ENCODE measurements around the gene TMEM203. TPM values are rescaled to one million over a fixed set of nuclear protein-coding genes. Genes with fewer than 3 reads are reported as not detected.
A peak's percentile ranks its signal among the peaks of the same experiment; 100 is the strongest.

TMEM203 gene
- total RNA-seq, 2 donors from 2014 or later = 15.3 to 27.1 TPM

- H3K9me3 Mint-ChIP-seq = no peaks in the 10 kb centered on the region
- H3K27ac Mint-ChIP-seq = no peak overlapping the region
- no peak for DNase-seq (ENCODE audit: low spot score in 2 of 2)
- ATAC-seq = no peak
- peaks cover 0 to 4% of the 10 kb centered on the region in 2 donors for H3K36me3 Mint-ChIP-seq
Measured at GRCh38 chr9:137234055-137234697, 28.7 kb upstream of the TMEM203 start.

- DNase-seq (ENCODE audit: low spot score in 2 of 2) (no peak), ATAC-seq (no peak)
- Mint-ChIP-seq H3K9me3 (no peaks in the 10 kb centered on the region), H3K27ac (no peak overlapping the region), H3K36me3 (no peaks in the 10 kb centered on the region)
Measured at GRCh38 chr9:137233143-137233980, 27.9 kb upstream of the TMEM203 start.

GRCh38 chr9:137232510-137232909 lies 27.1 kb upstream of the TMEM203 start:
- H3K9me3 Mint-ChIP-seq = no peaks in the 10 kb centered on the region
- DNase-seq (ENCODE audit: low spot score in 2 of 2) = no peak
- H3K27ac Mint-ChIP-seq = no peak overlapping the region
- H3K36me3 Mint-ChIP-seq = no peaks in the 10 kb centered on the region
- no peak for ATAC-seq

DNA sequence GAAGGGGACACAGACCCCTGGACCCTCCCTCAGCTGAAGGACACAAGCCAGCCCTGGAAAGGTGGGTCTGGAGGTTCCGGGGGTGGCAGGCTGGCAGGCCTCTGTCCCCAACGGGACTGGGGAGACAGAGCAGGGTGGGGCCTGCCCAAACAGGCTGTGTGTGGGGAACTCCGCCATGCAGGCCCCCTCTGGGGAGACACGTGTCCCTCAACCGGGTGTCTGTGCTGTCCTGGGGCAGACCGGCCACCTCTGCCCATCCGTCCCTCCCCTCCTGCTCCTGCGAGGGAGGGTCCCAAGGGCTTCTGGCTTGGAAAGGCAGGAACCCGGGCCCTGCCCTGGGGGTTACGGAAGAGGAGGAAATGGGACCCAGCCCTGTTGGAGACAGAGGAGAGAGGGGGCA lies 26.7 kb upstream of the TMEM203 start:
- H3K36me3 Mint-ChIP-seq = no peaks in the 10 kb centered on the region
- no peak for DNase-seq (ENCODE audit: low spot score in 2 of 2)
- H3K9me3 Mint-ChIP-seq = no peaks in the 10 kb centered on the region
- no peak for ATAC-seq
- no peak overlapping the region for H3K27ac Mint-ChIP-seq

DNA sequence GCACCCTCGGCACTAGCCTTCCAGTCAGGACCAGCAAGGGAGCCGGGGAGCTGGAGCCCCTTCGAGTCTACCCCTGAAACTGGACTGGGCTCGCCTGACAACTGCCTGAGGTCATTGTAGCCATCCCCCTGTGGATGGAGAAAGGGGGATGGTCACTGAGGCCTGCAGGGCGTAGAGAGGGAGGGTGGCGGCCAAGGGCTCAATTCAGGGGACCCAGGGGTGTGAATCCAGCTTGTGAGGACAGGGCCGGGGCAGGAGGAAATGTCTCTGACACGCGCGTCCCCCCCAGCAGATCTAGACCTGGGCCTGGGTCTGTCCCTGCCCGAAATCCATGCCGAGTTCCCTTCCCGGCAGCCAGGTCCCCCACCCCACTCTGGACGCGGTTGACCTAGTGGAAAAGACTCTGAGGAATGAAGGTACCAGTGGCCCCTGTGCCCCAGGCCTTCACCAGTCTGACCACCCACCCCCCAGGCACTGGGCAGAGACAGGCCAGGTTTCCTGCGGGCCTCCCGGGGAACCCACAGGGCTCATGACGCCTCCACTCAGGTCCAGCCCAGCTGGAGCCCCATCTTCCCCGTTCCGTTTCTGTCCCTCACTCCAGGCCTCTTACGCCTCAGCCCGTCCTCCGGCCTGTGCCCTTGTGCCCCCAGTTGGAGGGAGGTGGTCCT lies 26.1 kb upstream of the TMEM203 start:
- ATAC-seq (no peak), DNase-seq (ENCODE audit: low spot score in 2 of 2) (no peak)
- H3K36me3 Mint-ChIP-seq = no peaks in the 10 kb centered on the region
- H3K27ac Mint-ChIP-seq = no peak overlapping the region
- H3K9me3 Mint-ChIP-seq = no peaks in the 10 kb centered on the region

DNA sequence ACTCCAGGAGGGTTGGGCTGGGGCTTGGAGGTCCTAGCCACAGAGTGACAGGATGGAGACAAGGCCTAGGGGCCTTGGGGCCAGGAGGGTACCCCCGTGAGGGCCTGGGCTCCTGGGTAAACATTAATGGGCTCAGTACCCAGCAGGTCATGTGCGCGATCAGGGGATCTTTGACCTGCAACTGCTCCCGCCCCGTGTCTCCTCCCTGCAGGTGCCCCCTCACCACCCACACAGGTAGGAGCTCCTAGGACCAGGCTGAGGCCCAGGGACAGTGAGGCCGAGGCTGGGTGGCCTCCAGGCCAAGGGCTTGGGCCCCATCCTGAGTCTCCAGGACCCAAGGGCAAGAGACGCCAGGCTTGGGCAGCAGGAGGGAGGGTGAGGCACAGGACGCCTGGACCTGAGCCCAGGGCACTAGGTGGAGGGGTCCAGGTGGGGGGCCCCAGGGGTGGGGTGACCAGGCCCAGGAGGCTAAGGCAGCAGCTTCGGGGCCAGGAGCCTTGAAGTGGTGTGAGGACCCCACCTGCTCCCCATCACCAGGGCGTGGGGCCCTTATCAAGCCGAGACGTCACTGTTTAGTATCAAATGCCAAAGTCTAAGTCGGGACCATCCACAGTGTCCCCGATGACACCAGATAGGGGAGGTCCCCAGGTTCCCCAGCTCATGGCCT lies 25.4 kb upstream of the TMEM203 start, which contains the start of gene SLC34A3:
Gene SLC34A3 (plus strand): TSS at position 197 of the 667 bp plus-strand sequence. CDS start 802 bp downstream, outside the sequence.
- no peak for ATAC-seq
- no peak for DNase-seq (ENCODE audit: low spot score in 2 of 2)
- H3K27ac Mint-ChIP-seq = no peak within 1 kb of the TSS
- no peaks in the 10 kb centered on the region for H3K9me3 Mint-ChIP-seq
- H3K36me3 Mint-ChIP-seq = no peaks in the 10 kb centered on the region

- DNase-seq (ENCODE audit: low spot score in 2 of 2) (no peak), ATAC-seq (no peak)
- Mint-ChIP-seq H3K36me3 (no peaks in the 10 kb centered on the region), H3K27ac (no peak overlapping the region), H3K9me3 (no peaks in the 10 kb centered on the region)
Measured at GRCh38 chr9:137229903-137230704, 24.7 kb upstream of the TMEM203 start.

- ATAC-seq (no peak), DNase-seq (ENCODE audit: low spot score in 2 of 2) (no peak)
- no peak overlapping the region for H3K27ac Mint-ChIP-seq
- no peaks in the 10 kb centered on the region for H3K9me3 Mint-ChIP-seq
- H3K36me3 Mint-ChIP-seq = no peaks in the 10 kb centered on the region
Measured at GRCh38 chr9:137228968-137229896, 23.8 kb upstream of the TMEM203 start.

- H3K9me3 Mint-ChIP-seq = no peaks in the 10 kb centered on the region
- no peak for DNase-seq (ENCODE audit: low spot score in 2 of 2)
- no peak overlapping the region for H3K27ac Mint-ChIP-seq
- H3K36me3 Mint-ChIP-seq = no peaks in the 10 kb centered on the region
- ATAC-seq = no peak
Measured at GRCh38 chr9:137228506-137228967, 23.1 kb upstream of the TMEM203 start.

- no peak for DNase-seq (ENCODE audit: low spot score in 2 of 2)
- peak overlapping the region in 1 of 2 donors; percentile 16 for H3K27ac Mint-ChIP-seq
- no peaks in the 10 kb centered on the region for H3K9me3 Mint-ChIP-seq
- no peak for ATAC-seq
- no peaks in the 10 kb centered on the region for H3K36me3 Mint-ChIP-seq
Measured at GRCh38 chr9:137227853-137228505, 22.5 kb upstream of the TMEM203 start.

- ATAC-seq (peak; percentile 41 to 55), DNase-seq (ENCODE audit: low spot score in 2 of 2) (peak; percentile 77 to 86)
- H3K9me3 Mint-ChIP-seq = no peaks in the 10 kb centered on the region
- peak within 1 kb of the TSS in 1 of 2 donors; percentile 16 for H3K27ac Mint-ChIP-seq
- no peaks in the 10 kb centered on the region for H3K36me3 Mint-ChIP-seq
Measured at GRCh38 chr9:137227054-137227852, 21.8 kb upstream of the TMEM203 start, which contains the start of gene RNF224. TSS of gene RNF224 (plus strand) at chr9:137227502. CDS start at chr9:137228336, 834 bp downstream.

GRCh38 chr9:137226338-137227053 lies 21.0 kb upstream of the TMEM203 start:
- ATAC-seq = no peak
- no peaks in the 10 kb centered on the region for H3K9me3 Mint-ChIP-seq
- no peaks in the 10 kb centered on the region for H3K36me3 Mint-ChIP-seq
- no peak overlapping the region for H3K27ac Mint-ChIP-seq
- no peak for DNase-seq (ENCODE audit: low spot score in 2 of 2)

DNA sequence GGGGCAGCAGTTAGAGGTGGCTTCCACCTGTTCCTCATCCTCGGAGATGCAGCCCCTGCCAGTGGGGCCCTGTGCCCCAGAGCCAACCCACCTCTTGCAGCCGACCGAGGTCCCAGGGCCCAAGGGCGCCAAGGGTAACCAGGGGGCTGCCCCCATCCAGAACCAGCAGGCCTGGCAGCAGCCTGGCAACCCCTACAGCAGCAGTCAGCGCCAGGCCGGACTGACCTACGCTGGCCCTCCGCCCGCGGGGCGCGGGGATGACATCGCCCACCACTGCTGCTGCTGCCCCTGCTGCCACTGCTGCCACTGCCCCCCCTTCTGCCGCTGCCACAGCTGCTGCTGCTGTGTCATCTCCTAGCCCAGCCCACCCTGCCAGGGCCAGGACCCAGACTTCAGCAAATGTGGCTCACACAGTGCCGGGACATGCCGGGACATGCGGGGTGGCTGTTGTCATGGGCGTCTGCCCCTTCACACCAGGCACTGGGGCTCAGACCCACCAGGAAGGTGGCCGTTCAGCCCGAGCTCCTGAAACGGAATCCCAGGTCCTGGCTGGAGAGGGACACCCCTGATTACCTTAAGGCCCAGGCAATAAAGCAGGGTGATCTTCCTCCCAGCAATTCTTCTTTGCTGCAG lies 20.4 kb upstream of the TMEM203 start:
- Mint-ChIP-seq H3K36me3 (no peaks in the 10 kb centered on the region), H3K27ac (no peak overlapping the region), H3K9me3 (no peaks in the 10 kb centered on the region)
- DNase-seq (ENCODE audit: low spot score in 2 of 2) (no peak), ATAC-seq (no peak)
